ENCODE data around the gene MIEF1. TPM values are rescaled to one million over a fixed set of nuclear protein-coding genes. Genes with fewer than 3 reads are reported as not detected.
"Not testable (repeated sequence)": the region's sequence is repeated elsewhere in the genome, so short reads cannot be mapped to it uniquely, and the experiment has no call there.

Gene MIEF1
- total RNA-seq, 2 donors from 2014 or later, result 24.0 to 38.6 TPM

GRCh38 chr22:39500101-39500500 is 2.0 kb upstream of the MIEF1 start:
- H3K4me1 ChIP-seq (replicated peaks), result peaks cover 6% of the 10 kb centered on the region
- WGBS, result 90% methylated on average over 6 of the region's 6 CpGs

DNA sequence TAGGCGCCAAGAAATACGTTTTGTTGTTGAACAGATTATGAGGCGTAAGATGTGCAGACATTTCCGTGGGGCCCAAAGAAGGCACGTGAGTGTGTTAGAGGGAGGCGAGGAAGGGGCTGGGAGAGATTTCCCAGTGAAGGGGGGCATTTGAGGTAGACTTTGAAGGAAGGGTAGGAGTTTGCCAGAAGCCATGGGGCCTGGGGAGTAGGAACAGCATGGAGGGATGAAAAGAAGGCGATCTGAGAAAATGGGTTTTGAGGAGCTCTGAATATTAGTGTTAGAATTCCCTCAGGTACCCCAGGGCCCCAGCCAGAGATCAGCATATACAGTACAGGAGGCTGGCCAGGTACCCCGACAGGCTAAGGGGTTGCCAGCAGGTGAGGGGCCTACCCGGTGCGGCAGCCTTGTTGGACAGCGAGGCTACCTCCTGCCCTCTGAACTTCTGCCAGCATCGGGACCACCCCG is 414 bp upstream of the MIEF1 start:
- intact Hi-C loops (cut with DNase I), result no loop called here
- TF ChIP-seq, protein P1, sequence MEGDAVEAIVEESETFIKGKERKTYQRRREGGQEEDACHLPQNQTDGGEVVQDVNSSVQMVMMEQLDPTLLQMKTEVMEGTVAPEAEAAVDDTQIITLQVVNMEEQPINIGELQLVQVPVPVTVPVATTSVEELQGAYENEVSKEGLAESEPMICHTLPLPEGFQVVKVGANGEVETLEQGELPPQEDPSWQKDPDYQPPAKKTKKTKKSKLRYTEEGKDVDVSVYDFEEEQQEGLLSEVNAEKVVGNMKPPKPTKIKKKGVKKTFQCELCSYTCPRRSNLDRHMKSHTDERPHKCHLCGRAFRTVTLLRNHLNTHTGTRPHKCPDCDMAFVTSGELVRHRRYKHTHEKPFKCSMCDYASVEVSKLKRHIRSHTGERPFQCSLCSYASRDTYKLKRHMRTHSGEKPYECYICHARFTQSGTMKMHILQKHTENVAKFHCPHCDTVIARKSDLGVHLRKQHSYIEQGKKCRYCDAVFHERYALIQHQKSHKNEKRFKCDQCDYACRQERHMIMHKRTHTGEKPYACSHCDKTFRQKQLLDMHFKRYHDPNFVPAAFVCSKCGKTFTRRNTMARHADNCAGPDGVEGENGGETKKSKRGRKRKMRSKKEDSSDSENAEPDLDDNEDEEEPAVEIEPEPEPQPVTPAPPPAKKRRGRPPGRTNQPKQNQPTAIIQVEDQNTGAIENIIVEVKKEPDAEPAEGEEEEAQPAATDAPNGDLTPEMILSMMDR (IDR thresholded peaks at IDR 0.05), result peak in 1 of 4 experiments; percentile 1
- TF ChIP-seq POLR2AphosphoS5 (IDR thresholded peaks at IDR 0.05), result no peak
- no peaks in the 10 kb centered on the region for H3K9me3 ChIP-seq
- peak overlapping the region; percentile 77 to 78 for H3K4me3 ChIP-seq
- no peaks in the 10 kb centered on the region for H3K27me3 ChIP-seq (replicated peaks; ENCODE audit: insufficient read depth)
- no peak for DNase-seq (ENCODE audit: low spot score)
- H3K27ac ChIP-seq, result peak overlapping the region; percentile 82 to 88
- H3K36me3 ChIP-seq, result peaks cover 0 to 6% of the 10 kb centered on the region in 2 donors
- H3K4me1 ChIP-seq (replicated peaks), result peaks cover 6% of the 10 kb centered on the region
- 24% methylated on average over 11 of the region's 13 CpGs for WGBS

More at GRCh38 chr22:39500101-39500500, 2.0 kb upstream of the MIEF1 start:
- no peak for DNase-seq (ENCODE audit: low spot score)
- no peaks in the 10 kb centered on the region for H3K36me3 ChIP-seq
- no peaks in the 10 kb centered on the region for H3K9me3 ChIP-seq
- intact Hi-C loops (cut with DNase I), result no loop called here
- H3K4me3 ChIP-seq, result no peak overlapping the region
- H3K27me3 ChIP-seq (replicated peaks; ENCODE audit: insufficient read depth), result no peaks in the 10 kb centered on the region
- H3K27ac ChIP-seq, result no peak overlapping the region
- no peak for TF ChIP-seq POLR2AphosphoS5 (IDR thresholded peaks at IDR 0.05)
- TF ChIP-seq, protein P1 (IDR thresholded peaks at IDR 0.05), result no peak
- TF ChIP-seq POLR2A (IDR thresholded peaks at IDR 0.05), result no peak

DNA sequence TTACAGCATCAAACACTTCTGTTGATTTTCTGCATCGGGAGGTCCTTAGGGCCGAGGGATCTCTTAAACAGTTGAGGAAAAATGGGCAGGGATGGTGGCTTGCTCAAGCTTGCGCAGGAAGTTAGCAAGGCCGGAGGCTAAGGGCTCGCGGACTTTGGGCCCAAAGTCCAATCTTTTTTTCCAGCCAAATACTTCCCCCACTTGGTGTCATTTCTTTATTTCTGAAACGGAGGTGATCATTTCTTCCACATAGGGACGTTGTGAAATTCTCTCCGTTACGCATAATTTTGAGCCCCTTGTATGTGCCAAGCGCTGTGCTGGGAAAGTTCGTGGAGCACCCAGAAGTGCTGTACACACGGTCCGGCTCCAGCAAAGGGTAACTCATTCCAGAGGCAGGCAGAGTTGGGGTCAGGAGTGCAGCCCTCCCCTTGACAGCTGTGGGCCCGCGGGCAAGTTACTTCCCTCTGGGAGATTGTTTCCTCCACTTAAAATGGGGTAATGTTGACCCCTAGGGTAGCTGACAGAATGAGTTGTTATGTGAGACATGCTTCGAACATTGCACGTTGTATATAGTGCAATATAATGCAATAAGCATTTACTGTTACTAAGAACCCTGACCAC is 809 bp downstream of the MIEF1 start:
- intact Hi-C loops (cut with DNase I), result no loop called here
- H3K4me3 ChIP-seq, result peak overlapping the region; percentile 77 to 78
- H3K27ac ChIP-seq, result peak overlapping the region; percentile 82 to 88
- H3K27me3 ChIP-seq (replicated peaks; ENCODE audit: insufficient read depth), result no peaks in the 10 kb centered on the region
- H3K36me3 ChIP-seq, result peaks cover 0 to 6% of the 10 kb centered on the region in 2 donors
- 8% methylated on average over 18 of the region's 18 CpGs for WGBS
- peaks cover 6% of the 10 kb centered on the region for H3K4me1 ChIP-seq (replicated peaks)
- no peaks in the 10 kb centered on the region for H3K9me3 ChIP-seq
- DNase-seq (ENCODE audit: low spot score), result no peak
- TF ChIP-seq POLR2A (IDR thresholded peaks at IDR 0.05) (no peak), POLR2AphosphoS5 (IDR thresholded peaks at IDR 0.05) (no peak)
- TF ChIP-seq, protein P1 (IDR thresholded peaks at IDR 0.05), result no peak

GRCh38 chr22:39503630-39504029 is 1.5 kb downstream of the MIEF1 start:
- H3K9me3 ChIP-seq, result no peaks in the 10 kb centered on the region
- intact Hi-C loops (cut with DNase I), result no loop called here
- peak overlapping the region in 1 of 2 donors; percentile 77 for H3K4me3 ChIP-seq
- H3K27ac ChIP-seq, result no peak overlapping the region
- TF ChIP-seq POLR2A (IDR thresholded peaks at IDR 0.05) (no peak), POLR2AphosphoS5 (IDR thresholded peaks at IDR 0.05) (no peak)
- TF ChIP-seq, protein P1 (IDR thresholded peaks at IDR 0.05), result no peak
- peaks cover 0 to 6% of the 10 kb centered on the region in 2 donors for H3K36me3 ChIP-seq
- H3K4me1 ChIP-seq (replicated peaks), result peaks cover 6% of the 10 kb centered on the region
- WGBS, result 64% methylated on average over 6 of the region's 6 CpGs
- H3K27me3 ChIP-seq (replicated peaks; ENCODE audit: insufficient read depth), result no peaks in the 10 kb centered on the region
- no peak for DNase-seq (ENCODE audit: low spot score)

DNA sequence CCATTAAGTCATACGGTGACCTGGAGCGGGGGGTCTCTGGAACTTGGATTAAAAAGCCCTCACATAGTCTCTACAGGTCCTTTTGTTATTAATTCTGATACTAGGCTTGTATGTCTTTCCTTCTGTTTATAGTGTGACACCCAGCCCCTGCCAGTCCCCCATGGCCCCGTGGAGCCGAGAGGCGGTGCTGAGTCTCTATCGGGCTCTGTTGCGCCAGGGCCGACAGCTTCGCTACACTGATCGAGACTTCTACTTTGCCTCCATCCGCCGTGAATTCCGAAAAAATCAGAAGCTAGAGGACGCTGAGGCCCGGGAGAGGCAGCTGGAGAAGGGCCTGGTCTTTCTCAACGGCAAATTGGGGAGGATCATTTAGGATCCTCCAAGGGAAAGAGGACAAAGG is 2.0 kb downstream of the MIEF1 start:
- Histone ChIP-seq H3K36me3 (peaks cover 0 to 6% of the 10 kb centered on the region in 2 donors), H3K27me3 (replicated peaks; ENCODE audit: insufficient read depth) (no peaks in the 10 kb centered on the region), H3K4me1 (replicated peaks) (peaks cover 6% of the 10 kb centered on the region), H3K4me3 (no peak overlapping the region), H3K27ac (no peak overlapping the region), H3K9me3 (no peaks in the 10 kb centered on the region)
- TF ChIP-seq POLR2AphosphoS5 (IDR thresholded peaks at IDR 0.05), result no peak
- TF ChIP-seq POLR2A (IDR thresholded peaks at IDR 0.05), result no peak
- intact Hi-C loops (cut with DNase I), result no loop called here
- no peak for DNase-seq (ENCODE audit: low spot score)
- WGBS, result 93% methylated on average over 16 of the region's 16 CpGs

DNA sequence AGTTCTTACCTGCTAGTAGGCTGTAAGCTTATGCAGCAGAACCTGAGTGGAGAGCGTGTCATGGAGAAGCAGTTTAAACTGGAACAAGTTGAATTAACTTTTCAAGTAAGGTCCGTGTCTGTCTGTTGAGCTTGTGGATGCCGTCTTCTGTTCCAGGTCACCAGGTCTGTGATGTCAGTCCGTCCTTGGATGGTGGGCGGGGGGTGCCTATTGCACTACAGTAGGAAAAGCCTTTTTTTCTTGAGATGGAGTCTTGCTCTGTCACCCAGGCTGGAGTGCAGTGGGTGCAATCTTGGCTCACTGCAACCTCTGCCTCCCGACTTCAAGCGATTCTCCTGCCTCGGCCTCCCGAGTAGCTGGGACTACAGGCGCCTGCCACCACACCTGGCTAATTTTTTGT is 4.9 kb downstream of the MIEF1 start:
- H3K27me3 ChIP-seq (replicated peaks; ENCODE audit: insufficient read depth); intact Hi-C loops (cut with DNase I); H3K27ac ChIP-seq; H3K4me1 ChIP-seq (replicated peaks); H3K4me3 ChIP-seq; DNase-seq (ENCODE audit: low spot score); H3K9me3 ChIP-seq: not testable (repeated sequence)
- peaks cover 0 to 15% of the 10 kb centered on the region in 2 donors for H3K36me3 ChIP-seq
- WGBS, result 90% methylated on average over 10 of the region's 10 CpGs

All from prostate gland (tissue), 2 donors.